Measurements from ENCODE around the gene COL26A1.

GRCh38 chr7:101554584-101555268 lies 192.1 kb downstream of the COL26A1 start:
- TF ChIP-seq REST (IDR thresholded peaks at IDR 0.05; ENCODE audit: insufficient replicate concordance, low read depth) (no peak), POLR2AphosphoS5 (IDR thresholded peaks at IDR 0.05; ENCODE audit: low read depth) (no peak), GABPA (IDR thresholded peaks at IDR 0.05; ENCODE audit: low read depth) (no peak)
